ENCODE data around the gene RASL10A.

DNA sequence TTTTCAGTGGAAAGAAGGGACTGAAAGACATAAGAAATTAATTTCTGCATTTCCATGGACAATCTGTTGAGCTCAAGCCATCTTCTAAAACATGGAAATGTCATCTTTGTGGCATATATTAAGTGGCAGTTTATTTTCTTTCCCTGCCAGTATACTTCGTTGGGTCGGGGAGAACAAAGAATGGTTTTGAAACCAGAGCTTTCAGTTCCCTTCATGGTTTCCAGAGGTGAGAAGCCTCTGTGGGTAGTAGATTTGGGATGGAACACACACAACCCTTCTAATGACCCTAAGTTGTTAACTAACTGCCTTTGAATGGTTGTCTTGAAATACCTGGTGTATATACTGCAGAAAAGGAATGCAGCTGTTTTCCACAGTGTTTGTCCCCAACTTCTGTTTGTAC lies 26.7 kb downstream of the RASL10A start:
- TF ChIP-seq, protein P1, sequence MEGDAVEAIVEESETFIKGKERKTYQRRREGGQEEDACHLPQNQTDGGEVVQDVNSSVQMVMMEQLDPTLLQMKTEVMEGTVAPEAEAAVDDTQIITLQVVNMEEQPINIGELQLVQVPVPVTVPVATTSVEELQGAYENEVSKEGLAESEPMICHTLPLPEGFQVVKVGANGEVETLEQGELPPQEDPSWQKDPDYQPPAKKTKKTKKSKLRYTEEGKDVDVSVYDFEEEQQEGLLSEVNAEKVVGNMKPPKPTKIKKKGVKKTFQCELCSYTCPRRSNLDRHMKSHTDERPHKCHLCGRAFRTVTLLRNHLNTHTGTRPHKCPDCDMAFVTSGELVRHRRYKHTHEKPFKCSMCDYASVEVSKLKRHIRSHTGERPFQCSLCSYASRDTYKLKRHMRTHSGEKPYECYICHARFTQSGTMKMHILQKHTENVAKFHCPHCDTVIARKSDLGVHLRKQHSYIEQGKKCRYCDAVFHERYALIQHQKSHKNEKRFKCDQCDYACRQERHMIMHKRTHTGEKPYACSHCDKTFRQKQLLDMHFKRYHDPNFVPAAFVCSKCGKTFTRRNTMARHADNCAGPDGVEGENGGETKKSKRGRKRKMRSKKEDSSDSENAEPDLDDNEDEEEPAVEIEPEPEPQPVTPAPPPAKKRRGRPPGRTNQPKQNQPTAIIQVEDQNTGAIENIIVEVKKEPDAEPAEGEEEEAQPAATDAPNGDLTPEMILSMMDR (IDR thresholded peaks at IDR 0.05; ENCODE audit: poor library complexity), result no peak
- TF ChIP-seq EZH2 (IDR thresholded peaks at IDR 0.05; ENCODE audit: borderline replicate concordance) (no peak), EZH2phosphoT487 (IDR thresholded peaks at IDR 0.05; ENCODE audit: low read depth, severe bottlenecking, unreplicated experiment) (no peak)

All from hepatocyte (in vitro differentiated cells).